Activated CD8-positive, alpha-beta memory T cell treated with anti-CD3 and anti-CD28 coated beads, Interleukin-2, amount 50 U/mL, for 1 hour (primary cell): ENCODE data around the gene PGGHG.
"Not testable (repeated sequence)": the region's sequence is repeated elsewhere in the genome, so short reads cannot be mapped to it uniquely, and the experiment has no call there.

Experiments
- DNase-seq: peaks from one replicate; pipeline ENCODE4 v3.0.0-alpha.2; 2020; ENCODE audit errors: extremely low read depth

Gene PGGHG

DNA sequence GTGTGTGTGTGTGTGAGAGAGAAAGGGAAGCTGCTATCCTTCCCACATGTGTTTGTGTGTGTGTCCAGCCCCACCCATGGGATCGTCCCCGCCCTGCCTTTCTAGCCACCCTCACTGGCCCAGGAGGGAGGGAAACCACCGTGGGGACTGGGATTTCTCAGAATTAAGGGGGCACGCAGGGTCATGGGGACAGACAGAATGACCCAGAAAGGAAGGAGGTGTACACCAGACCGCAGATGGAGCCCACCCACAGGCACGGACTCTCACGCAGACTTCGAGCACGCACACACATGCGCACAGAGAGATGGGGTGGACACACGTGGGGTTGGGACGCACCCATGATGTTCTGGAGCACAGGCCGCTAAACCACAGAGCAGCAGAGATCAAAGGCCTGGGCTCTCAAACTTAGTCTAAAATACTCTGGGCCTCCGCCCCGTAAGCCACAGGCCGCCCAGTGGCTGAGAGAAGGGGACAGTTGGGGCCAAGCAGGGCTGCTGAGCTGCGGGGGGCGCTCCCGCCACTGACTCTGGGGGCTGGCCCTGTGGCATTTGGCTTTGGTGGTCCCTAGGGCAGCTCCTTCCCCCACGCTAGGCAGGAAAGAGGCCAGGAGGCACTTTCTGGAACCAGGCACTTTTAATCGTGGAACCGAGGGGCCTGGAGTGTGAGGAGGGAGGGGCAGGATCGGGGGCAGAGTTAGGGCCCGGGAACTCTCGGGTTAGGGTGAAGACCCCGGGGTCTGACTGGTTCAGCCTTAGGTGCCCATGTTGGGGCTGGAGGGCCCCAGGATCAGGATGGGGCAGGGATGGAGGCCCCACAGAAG, 8.9 kb downstream of the PGGHG start:
- no peak for DNase-seq

DNA sequence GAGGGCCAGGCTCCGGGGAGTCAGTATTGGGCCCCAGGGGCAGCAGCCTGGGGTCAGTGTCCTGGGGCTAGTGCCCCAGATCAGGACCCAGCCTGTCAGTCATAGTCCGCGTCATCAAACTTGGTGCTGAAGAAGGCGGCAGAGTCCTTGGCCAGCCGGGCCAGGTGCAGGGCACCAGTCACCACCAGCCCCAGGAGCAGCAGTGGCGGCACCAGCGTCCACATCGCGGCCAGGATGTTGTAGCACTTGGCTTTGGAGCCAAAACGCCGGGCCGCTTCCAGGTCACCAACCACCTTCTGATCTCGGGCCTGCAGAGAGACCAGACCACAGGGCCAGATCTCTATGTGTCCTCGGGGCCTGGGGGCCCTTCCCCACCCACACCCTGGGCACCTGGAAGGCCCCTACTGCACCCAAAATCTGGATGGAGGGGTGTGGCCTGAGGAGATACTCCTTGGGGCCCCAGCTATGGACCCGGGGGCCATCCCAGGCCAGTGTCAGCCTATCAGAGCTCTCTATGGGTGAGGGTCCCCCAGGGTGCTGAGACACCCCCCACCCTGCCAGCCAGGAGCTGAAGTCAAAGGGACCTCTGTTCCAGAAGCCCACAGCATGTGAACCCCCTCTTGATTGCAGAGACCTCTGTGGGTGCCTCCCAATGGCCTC, 9.6 kb downstream of the PGGHG start:
- no peak for DNase-seq

DNA sequence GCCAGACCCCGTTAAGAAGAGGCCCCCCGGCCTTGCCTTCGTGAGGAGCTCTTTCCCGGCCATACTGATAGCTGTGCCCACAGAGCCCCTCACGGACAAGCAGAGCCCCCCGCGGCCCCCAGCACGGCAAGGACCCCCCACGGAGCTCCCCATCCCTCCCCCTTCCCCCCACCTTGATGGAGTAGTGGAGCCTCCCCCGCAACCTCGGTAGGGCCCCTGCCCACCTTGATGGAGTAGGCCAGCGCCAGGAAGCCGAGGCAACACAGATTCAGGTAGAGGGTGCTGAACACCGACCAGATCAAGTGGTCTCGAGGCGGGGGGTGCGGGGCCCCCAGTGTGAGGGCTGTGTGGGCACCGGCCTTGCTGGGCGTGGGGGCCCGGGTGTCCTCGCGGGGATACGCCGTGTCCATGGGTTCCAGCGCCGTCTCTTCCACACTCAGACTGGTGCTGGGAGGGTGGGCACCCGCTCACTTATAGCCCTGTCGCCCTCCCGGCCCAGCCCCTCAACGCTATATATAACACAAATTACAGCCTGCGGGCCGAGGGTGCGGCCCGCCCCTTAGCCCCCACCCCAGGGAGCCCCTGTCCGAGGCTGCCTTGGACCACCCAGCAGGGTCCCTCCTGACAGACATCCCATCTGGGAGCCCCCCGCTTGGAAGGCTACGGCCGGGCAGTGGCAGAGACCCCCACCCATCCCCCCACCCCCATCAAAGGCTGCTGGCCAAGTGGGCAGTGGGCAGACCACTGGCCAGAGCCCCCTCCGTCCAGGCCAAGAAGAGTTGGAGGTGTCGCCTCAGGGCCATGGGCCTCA, 10.4 kb downstream of the PGGHG start, which contains the start of gene IFITM5:
IFITM5 (minus strand) TSS at position 446 of the 811 bp plus-strand sequence; CDS start at position 410, 36 bp downstream.
- no peak for DNase-seq

- DNase-seq: no peak
These were observed 11.2 kb downstream of the PGGHG start for GRCh38 chr11:299951-300735.

GRCh38 chr11:303363-303762, 14.4 kb downstream of the PGGHG start:
- DNase-seq: no peak

DNA sequence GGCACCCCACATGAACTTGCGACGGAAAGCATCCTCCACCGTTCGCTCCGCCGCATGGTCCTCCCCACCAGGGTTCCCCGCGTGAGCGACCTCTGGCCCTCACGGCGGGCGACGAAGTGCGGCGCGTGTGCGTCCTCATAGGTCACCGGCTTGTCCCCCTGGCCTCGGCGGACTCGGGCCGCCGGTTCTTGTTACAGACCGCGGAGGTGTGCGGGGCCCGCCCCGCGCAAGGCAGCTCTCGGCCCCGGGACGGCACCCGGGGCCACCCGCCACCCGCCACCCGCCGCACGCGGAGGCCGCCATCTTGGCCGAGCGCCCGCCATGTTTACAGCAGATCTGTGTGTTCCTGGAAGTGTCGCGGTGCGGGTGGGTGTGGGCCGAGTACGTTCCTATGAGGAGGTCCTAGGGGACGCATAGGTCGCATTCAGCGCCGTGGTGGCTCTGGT, 15.2 kb downstream of the PGGHG start:
- DNase-seq: no peak

GRCh38 chr11:304915-305843, 16.3 kb downstream of the PGGHG start:
- DNase-seq: no peak

GRCh38 chr11:305844-306211, 16.9 kb downstream of the PGGHG start:
- no peak for DNase-seq

- DNase-seq: no peak
These were observed 17.9 kb downstream of the PGGHG start for GRCh38 chr11:306645-307371.

DNA sequence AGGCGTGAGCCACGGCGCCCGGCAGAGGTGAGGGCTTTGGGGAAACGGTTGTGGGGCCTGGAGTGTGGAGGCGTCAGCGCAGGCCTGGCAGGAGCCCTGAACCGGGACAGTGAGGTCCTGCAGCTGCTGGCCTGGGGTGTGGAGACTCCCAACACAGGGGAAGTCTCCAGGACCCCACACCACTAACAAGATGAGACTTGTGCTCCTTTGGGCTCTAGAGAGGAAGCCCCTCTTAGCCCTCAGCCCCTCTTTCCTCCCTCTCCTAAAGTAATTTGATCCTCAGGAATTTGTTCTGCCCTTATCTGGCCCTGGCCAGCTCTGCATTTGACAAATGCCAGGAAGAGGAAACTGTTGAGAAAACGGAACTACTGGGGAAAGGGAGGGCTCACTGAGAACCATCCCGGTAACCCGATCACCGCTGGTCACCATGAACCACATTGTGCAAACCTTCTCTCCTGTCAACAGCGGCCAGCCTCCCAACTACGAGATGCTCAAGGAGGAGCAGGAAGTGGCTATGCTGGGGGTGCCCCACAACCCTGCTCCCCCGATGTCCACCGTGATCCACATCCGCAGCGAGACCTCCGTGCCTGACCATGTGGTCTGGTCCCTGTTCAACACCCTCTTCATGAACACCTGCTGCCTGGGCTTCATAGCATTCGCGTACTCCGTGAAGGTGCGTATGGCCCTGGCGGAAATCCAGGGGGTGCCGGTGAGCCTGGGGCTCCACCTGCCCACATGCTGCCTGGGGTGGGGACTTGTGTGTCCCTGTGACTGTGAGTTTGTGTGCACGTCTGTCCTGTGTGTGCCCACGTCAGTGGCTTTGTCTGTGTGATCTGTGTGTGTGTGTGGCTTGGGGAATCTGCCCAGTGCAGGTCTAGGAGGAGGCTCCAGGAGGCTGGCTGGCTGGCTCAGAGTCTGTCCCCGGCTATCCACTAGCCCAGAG, 19.1 kb downstream of the PGGHG start, which contains the start of gene IFITM2:
IFITM2 (plus strand) TSS at position 51 of the 943 bp plus-strand sequence; CDS start at position 428, 377 bp downstream.
- not testable (repeated sequence) for DNase-seq

- DNase-seq: not testable (repeated sequence)
These were observed 20.1 kb downstream of the PGGHG start for GRCh38 chr11:308740-309665.

DNA sequence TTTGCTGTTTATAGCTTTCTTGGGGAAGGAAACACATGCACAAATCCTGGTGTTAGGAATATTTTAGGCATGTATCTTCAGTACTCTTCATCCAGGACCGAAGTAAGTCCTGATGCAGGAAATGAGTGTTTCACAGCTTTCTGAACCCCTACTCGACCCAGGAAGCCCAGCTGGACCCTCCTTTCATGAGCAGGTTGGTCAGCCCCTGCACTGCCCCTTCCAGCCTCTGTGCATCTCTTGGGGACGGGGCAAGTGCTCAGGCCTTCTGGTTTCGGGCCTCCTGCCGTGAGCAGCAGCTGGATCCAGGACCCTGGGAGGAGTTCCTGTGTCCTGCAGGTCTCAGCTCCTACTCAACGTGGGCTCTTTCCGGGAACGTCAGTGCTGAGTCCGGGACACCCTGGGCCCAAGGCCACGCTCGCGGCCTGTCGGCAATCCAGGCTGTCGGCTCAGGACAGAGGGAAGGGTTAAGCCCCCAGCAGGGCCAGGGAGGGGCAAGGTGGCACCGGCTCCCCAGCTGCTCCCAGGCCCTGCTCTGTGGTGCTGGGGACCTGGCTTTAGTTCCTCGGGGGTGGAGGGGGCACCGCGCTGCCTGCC, 21.1 kb downstream of the PGGHG start:
- DNase-seq: not testable (repeated sequence)

- DNase-seq: not testable (repeated sequence)
These were observed 22.3 kb downstream of the PGGHG start for GRCh38 chr11:311013-311748.

DNA sequence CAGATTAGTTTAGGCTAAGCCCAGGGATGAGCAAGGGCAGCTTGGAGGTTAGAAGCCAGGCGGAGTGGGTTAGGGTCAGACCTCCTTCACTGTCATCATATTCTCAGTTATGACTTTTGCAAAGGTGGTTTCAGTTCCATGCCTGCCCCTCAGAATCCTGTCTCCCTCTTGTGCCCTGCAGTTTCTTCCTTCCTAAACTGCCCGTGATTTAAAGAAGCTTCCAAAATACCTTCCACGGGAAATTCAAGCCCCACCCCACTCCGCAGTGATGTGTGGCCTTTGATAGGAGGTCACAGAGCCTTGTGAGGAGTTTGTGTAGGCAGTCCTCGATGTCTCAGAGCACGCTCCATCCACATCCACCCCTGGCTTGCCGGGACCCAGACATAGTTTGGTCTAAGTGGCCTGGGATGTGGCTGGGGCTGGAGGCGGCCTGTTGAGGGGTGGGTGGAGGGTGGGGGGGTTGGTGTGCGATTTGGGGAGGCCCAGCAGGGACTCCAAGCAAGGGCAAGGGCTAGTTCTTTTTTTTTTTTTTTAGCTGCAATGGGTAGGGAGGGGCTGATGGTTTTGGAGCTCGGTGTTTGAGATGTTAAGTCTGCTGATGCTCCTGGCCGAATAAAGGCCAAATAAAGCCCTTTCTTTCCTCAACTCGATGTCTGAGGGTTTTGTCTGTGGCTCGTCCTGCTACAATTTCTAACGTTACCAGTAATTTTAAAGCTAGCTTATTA, 23.3 kb downstream of the PGGHG start:
- no peak for DNase-seq

DNA sequence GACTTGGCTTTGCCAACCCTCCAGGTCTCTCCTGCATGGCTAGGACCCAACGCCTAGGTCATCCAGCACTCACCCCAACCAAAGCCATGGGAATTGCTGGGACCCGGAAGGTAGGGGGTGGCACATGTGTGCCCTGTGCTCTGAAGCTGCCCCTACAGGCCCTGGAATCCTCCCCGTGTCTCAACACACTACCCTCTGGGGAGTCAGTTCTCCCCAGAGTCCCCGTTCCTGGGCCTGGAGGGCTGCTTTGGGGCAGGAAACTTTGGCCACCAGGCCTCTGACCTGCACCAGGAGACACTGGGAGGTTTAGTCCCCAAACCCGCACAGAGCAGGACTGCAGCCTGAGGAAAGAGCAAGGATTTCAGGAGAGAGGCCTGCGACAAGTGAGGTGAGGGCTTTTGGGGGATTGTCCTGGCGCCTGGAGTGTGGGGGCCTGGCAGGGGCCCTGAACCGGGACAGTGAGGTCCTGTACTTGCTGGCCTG, 24.4 kb downstream of the PGGHG start:
- no peak for DNase-seq
